HepG2 (cell line): ENCODE data around the gene TLCD3B. TPM values are rescaled to one million over a fixed set of nuclear protein-coding genes. Genes with fewer than 3 reads are reported as not detected.

Experiments
- ARID4A ChIP-seq: sonication (generic); formaldehyde crosslinking; IDR thresholded peaks from 2 replicates; pipeline ENCODE4 v1.5.0; 2020; ENCODE audit warnings: mild to moderate bottlenecking, missing genetic modification reagents, borderline replicate concordance
- HBP1 ChIP-seq: IDR thresholded peaks from 2 replicates; pipeline ENCODE4 v1.6.1; 2016; ENCODE audit warnings: low read depth, control low read depth
- JARID2 ChIP-seq: sonication (generic); formaldehyde crosslinking; IDR thresholded peaks from 2 replicates; pipeline ENCODE4 v1.8.1; 2023; ENCODE audit warnings: missing genetic modification reagents, inconsistent platforms; ENCODE audit not compliant: insufficient replicate concordance
- KDM5B ChIP-seq: sonication (generic); formaldehyde crosslinking; IDR thresholded peaks from 2 replicates; pipeline ENCODE4 v1.4.0; 2020; ENCODE audit warnings: missing genetic modification reagents, mild to moderate bottlenecking, borderline replicate concordance
- LBX2 ChIP-seq: sonication (generic); formaldehyde crosslinking; IDR thresholded peaks from 2 replicates; pipeline ENCODE4 v1.5.0; 2020; ENCODE audit warnings: missing genetic modification reagents, mild to moderate bottlenecking, borderline replicate concordance
- MEIS2 ChIP-seq: sonication (generic); formaldehyde crosslinking; IDR thresholded peaks from 2 replicates; pipeline ENCODE4 v1.9.0; 2021; ENCODE audit warnings: mild to moderate bottlenecking, missing genetic modification reagents
- MNT ChIP-seq: fragments of 450-650 bp; IDR thresholded peaks from 2 replicates; pipeline ENCODE4 v1.6.1; 2016
- NFKB2 ChIP-seq: sonication (generic); formaldehyde crosslinking; IDR thresholded peaks from 2 replicates; pipeline ENCODE4 v1.4.0; 2020; ENCODE audit warnings: missing genetic modification reagents, borderline replicate concordance
- RBAK ChIP-seq: sonication (generic); formaldehyde crosslinking; IDR thresholded peaks from 2 replicates; pipeline ENCODE4 v1.5.1; 2020; ENCODE audit warnings: mild to moderate bottlenecking, missing genetic modification reagents
- RBFOX2 ChIP-seq: fragments of 200-400 bp; formaldehyde crosslinking; IDR thresholded peaks from 2 replicates; pipeline ENCODE4 v1.6.1; 2017; ENCODE audit warnings: low read depth, mild to moderate bottlenecking, low read length
- RFXAP ChIP-seq: sonication (generic); formaldehyde crosslinking; IDR thresholded peaks from 2 replicates; pipeline ENCODE4 v1.4.0; 2020; ENCODE audit warnings: missing genetic modification reagents, borderline replicate concordance
- TFDP1 ChIP-seq: IDR thresholded peaks from 2 replicates; pipeline ENCODE4 v1.6.1; 2016; ENCODE audit warnings: missing compliant biosample characterization, missing genetic modification reagents, borderline replicate concordance
- ZKSCAN1 ChIP-seq: fragments of 150-350 bp; IDR thresholded peaks from 2 replicates; pipeline ENCODE4 v1.6.1; 2014; ENCODE audit warnings: low read length
- ZNF253 ChIP-seq: sonication (generic); formaldehyde crosslinking; IDR thresholded peaks from 2 replicates; pipeline ENCODE4 v1.8.0; 2022; ENCODE audit warnings: mild to moderate bottlenecking, missing genetic modification reagents, borderline replicate concordance
- ZNF709 ChIP-seq: sonication (generic); formaldehyde crosslinking; IDR thresholded peaks from 2 replicates; pipeline ENCODE4 v1.5.0; 2020; ENCODE audit warnings: mild to moderate bottlenecking, missing genetic modification reagents
- polyA plus RNA-seq, 8 experiments: library from polyadenylated mRNA; depleted of rRNA in 3 of 8; stranded (reverse) in 7 of 8; unstranded in 1 of 8; fragments of >200 nt; fragmentation: Illumina TruSeq in 4 of 8; extraction: Trizol in 4 of 8; gene quantifications; 2 replicates each; pipeline versions ENCODE4 v1.2.1 to v1.2.3, GENCODE V29; 2011 to 2016; ENCODE audit warnings: low read depth in 4 of 8, missing spikeins in 1 of 8, mixed read lengths in 1 of 8; ENCODE audit not compliant: insufficient read depth in 1 of 8
- total RNA-seq, 5 experiments: library from RNA; depleted of rRNA; stranded (reverse); fragments of >200 nt; fragmentation: Illumina TruSeq; extraction: Trizol; gene quantifications; 2 replicates each; pipeline ENCODE4 v1.2.3, GENCODE V29; 2016; ENCODE audit warnings: low read depth in 1 of 5
- TF ChIP-seq, protein P1 (sequence below): sonication (generic); formaldehyde crosslinking; IDR thresholded peaks from 2 replicates; pipeline ENCODE4 v1.9.0; 2021; ENCODE audit warnings: missing genetic modification reagents, borderline replicate concordance

TLCD3B gene
- total and polyA plus RNA-seq, 2 of the 13 experiments (the other 11 are each of a cell fraction or from before 2014, with no cell fraction given) = not detected

DNA sequence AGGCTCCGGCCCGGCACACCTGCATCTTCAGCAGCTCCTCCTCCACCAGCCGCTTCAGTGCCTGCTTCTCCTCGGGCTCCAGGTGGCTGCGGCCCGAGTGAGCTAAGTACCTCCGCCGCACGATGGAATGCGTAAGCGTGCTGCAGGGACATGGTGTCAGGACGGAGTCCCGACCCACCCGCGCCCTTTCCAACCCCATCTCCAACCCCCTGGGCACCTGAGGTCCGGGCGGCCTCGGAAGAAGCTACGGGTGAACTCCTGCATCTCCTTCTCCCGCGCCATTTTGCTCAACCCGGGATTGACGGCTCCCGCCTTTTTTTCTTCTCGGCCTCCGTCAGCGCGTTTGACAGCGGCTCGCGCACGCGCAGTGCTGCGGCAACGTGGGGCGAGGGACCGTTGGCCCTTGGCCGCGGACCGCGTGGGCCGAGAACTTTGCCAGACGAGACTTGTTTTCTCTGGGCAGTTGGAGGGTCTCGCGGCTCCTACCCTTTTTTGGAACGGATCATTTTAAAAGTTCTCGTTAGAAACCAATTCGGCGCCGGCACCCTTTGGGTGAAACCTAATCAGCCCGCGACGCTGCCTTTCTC is 35.7 kb downstream of the TLCD3B start, which contains the start of gene HIRIP3 (continued):
- no peak for TF ChIP-seq ARID4A (CRISPR knock-in tag)
- TF ChIP-seq HBP1 (CRISPR knock-in tag) = no peak; the same call in 1 of the 2 replicates
- peak; percentile 62; the same call in 1 of the 2 replicates for TF ChIP-seq LBX2 (CRISPR knock-in tag)
- peak; percentile 89 for TF ChIP-seq RBFOX2
- TF ChIP-seq, protein P1, sequence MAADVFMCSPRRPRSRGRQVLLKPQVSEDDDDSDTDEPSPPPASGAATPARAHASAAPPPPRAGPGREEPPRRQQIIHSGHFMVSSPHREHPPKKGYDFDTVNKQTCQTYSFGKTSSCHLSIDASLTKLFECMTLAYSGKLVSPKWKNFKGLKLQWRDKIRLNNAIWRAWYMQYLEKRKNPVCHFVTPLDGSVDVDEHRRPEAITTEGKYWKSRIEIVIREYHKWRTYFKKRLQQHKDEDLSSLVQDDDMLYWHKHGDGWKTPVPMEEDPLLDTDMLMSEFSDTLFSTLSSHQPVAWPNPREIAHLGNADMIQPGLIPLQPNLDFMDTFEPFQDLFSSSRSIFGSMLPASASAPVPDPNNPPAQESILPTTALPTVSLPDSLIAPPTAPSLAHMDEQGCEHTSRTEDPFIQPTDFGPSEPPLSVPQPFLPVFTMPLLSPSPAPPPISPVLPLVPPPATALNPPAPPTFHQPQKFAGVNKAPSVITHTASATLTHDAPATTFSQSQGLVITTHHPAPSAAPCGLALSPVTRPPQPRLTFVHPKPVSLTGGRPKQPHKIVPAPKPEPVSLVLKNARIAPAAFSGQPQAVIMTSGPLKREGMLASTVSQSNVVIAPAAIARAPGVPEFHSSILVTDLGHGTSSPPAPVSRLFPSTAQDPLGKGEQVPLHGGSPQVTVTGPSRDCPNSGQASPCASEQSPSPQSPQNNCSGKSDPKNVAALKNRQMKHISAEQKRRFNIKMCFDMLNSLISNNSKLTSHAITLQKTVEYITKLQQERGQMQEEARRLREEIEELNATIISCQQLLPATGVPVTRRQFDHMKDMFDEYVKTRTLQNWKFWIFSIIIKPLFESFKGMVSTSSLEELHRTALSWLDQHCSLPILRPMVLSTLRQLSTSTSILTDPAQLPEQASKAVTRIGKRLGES (CRISPR knock-in tag) = 0 out of 2 replicates have a peak, but pooled peaks have one; percentile 47
- TF ChIP-seq ZNF253 (CRISPR knock-in tag) = 0 out of 2 replicates have a peak, but pooled peaks have one; percentile 15
- TF ChIP-seq NFKB2 (CRISPR knock-in tag) = peak; percentile 57; the same call in 1 of the 2 replicates
- peak; percentile 75; the same call in 1 of the 2 replicates for TF ChIP-seq KDM5B (CRISPR knock-in tag)
- no peak for TF ChIP-seq ZKSCAN1
- peak; percentile 97 for TF ChIP-seq TFDP1 (CRISPR knock-in tag)
- peak; percentile 57 for TF ChIP-seq MNT
- peak; percentile 82; the same call in 1 of the 2 replicates for TF ChIP-seq RFXAP (CRISPR knock-in tag)
- TF ChIP-seq JARID2 (CRISPR knock-in tag) = no peak
- 0 out of 2 replicates have a peak, but pooled peaks have one; percentile 59 for TF ChIP-seq MEIS2
- no peak for TF ChIP-seq RBAK (CRISPR knock-in tag)
- TF ChIP-seq ZNF709 = peak; percentile 89; the same call in 1 of the 2 replicates
